NCI-H82 (cell line): ENCODE results near the gene SEPTIN6.

Experiments
- DNase-seq: peaks from one replicate; lab custom pipeline; 2025; lab: John Stamatoyannopoulos, UW

The SEPTIN6 gene

GRCh38 chrX:119648421-119648775 lies 44.6 kb downstream of the SEPTIN6 start:
- no peak for DNase-seq

- no peak for DNase-seq
Measured at GRCh38 chrX:119647552-119648420, 45.2 kb downstream of the SEPTIN6 start.

DNA sequence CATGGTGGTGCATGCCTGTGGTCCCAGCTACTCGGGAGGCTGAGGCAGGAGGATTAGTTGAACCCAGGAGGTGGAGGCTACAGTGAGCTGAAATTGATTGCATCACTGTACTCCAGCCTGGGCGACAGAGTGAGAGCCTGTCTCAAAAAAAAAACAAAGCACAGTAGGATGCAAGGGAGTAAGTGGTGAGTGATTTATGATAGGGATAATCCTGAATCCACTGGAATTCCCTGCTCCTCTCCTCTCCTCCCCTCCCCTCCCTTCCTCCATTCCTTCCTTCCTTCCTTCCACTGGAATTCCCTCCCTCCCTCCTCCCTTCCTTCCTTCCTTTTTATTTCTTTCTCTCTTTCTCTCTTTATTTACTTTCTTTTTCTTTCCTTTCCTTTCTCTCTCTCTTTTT lies 45.9 kb downstream of the SEPTIN6 start:
- peak; percentile 49 for DNase-seq

- DNase-seq = no peak
Measured at GRCh38 chrX:119646515-119646914, 46.5 kb downstream of the SEPTIN6 start.

- no peak for DNase-seq
Measured at GRCh38 chrX:119643696-119644095, 49.3 kb downstream of the SEPTIN6 start.
